Pancreas (tissue), 10 donors: ENCODE results near the gene TUBB. TPM values are rescaled to one million over a fixed set of nuclear protein-coding genes. Genes with fewer than 3 reads are reported as not detected.
A peak's percentile ranks its signal among the peaks of the same experiment; 100 is the strongest.
"Not testable (repeated sequence)": the region's sequence is repeated elsewhere in the genome, so short reads cannot be mapped to it uniquely, and the experiment has no call there.

Experiments used
- ATAC-seq, 4 donors: fragments of 200-7000 bp; cut with Tn5 transposase; one replicate each; pipeline versions ENCODE4 v1.8.0 to v1.9.1; 2020; ENCODE audit warnings: mild to moderate bottlenecking in 4 of 4, moderate library complexity in 4 of 4
- DNase-seq, 6 donors: peaks; one replicate each; pipeline ENCODE4 v3.0.0-alpha.2; 2020
- FAIRE-seq: peaks from 2 replicates; lab custom pipeline; 2012; peaks lifted over from hg19 to GRCh38; lab: Jason Lieb, UNC
- H3K27ac ChIP-seq, 4 donors: fragments of 200-600 bp; sonication (generic); 1 replicate in 3 of 4; 2 replicates in 1 of 4; pipeline versions ENCODE4 v1.5.0 to v1.8.0; 2020
- H3K27me3 ChIP-seq, 4 donors: fragments of 200-600 bp; one replicate each; pipeline ENCODE4 v1.8.0; 2021
- H3K36me3 ChIP-seq, 3 donors: fragments of 200-600 bp; sonication (generic) in 1 of 3; one replicate each; pipeline versions ENCODE4 v1.5.0 to v1.8.0; 2020 to 2021
- H3K4me1 ChIP-seq, 3 donors: fragments of 200-600 bp; one replicate each; pipeline ENCODE4 v1.8.0; 2021
- H3K4me3 ChIP-seq, 4 donors: fragments of 200-600 bp; sonication (generic) in 2 of 4; one replicate each; pipeline versions ENCODE4 v1.5.0 to v1.8.0; 2020 to 2021
- H3K9me3 ChIP-seq, 4 donors: fragments of 200-600 bp; one replicate each; pipeline ENCODE4 v1.8.0; 2021
- CTCF ChIP-seq, 4 donors: fragments of 200-600 bp; sonication (generic) in 3 of 4; IDR thresholded peaks; one replicate each; pipeline versions ENCODE4 v1.5.0 to v1.8.0; 2021; ENCODE audit warnings: antibody characterized with exemption in 4 of 4
- WGBS, 2 donors: extraction: QIAGEN DNeasy Blood & Tissue Kit; methylation state at CpG; one replicate each; pipeline ENCODE4 v1.1.7; 2013; 5-methylcytosine and 5-hydroxymethylcytosine counted together
- intact Hi-C, 3 donors: fragments of 100-400 bp; cut with DNase I; formaldehyde crosslinking; loops; one replicate each; pipeline versions ENCODE4 v1.11.1 to v1.14.2; 2022
- polyA plus RNA-seq, 2 donors: library from polyadenylated mRNA; stranded (reverse); fragments of 200-250 nt; gene quantifications; one replicate each; pipeline ENCODE4 v1.2.3, GENCODE V29; 2013
- total RNA-seq, 6 donors: library from RNA; stranded (reverse); fragmentation: NEBNext Ultra II Directional in 4 of 6; extraction: Animal tissue kit (Norgen Biotek cat#: 25700) in 4 of 6; gene quantifications; one replicate each; pipeline versions ENCODE4 v1.2.1 to v1.2.4, GENCODE V29; 2021 to 2023
- donor health status: healthy with polysubstance abuse.
- donor health status: DM: no; HTN: no; CAD: no; lungs with moderate emphysema.
- donor health status: DM: no; HTN: no; CAD: no.
- donor health status: control.
- donor health status: control.
- donor health status: Bipolar disorder and iron deficiency.
- donor health status: DM: yes; HTN: yes; CAD: no.
- donor health status: DM: no; HTN: no; CAD: no.
- donor health status: DM: no; HTN: no; CAD: no.
- donor health status: DM: yes; HTN: yes; CAD: no.

Gene TUBB
- total and polyA plus RNA-seq, 8 donors, result 66.1 to 171 (median 106) TPM

- DNase-seq, result no peak
- WGBS, 2 donors, result 35 to 44% methylated on average over 8 of the region's 8 CpGs
- no peak for ATAC-seq
- TF ChIP-seq CTCF (IDR thresholded peaks at IDR 0.05), result no peak
- intact Hi-C loops, result no loop called here
- Histone ChIP-seq H3K4me1 (peaks cover 8 to 12% (median 8%) of the 10 kb centered on the region in 3 donors), H3K27me3 (no peaks in the 10 kb centered on the region), H3K27ac (peak overlapping the region; percentile 20 to 97 (median 60)), H3K36me3 (peaks cover 0 to 18% (median 14%) of the 10 kb centered on the region in 3 donors), H3K9me3 (no peaks in the 10 kb centered on the region), H3K4me3 (peak overlapping the region; percentile 21 to 84 (median 65))
- no peak for FAIRE-seq
Observed at GRCh38 chr6:30719356-30719755, 796 bp upstream of the TUBB start.

GRCh38 chr6:30720738-30721197, 616 bp downstream of the TUBB start:
- intact Hi-C loops, result loop anchor here in 2 of 3 donors (5.0 to 10.0 kb wide), 2 partner anchors 38 to 176 kb away; no protein-coding TSS in a partner anchor
- peaks cover 8 to 12% (median 8%) of the 10 kb centered on the region in 3 donors for H3K4me1 ChIP-seq

GRCh38 chr6:30721198-30722024, 1.3 kb downstream of the TUBB start:
- DNase-seq (peak; percentile 87 to 95 (median 92)), ATAC-seq (peak; percentile 70 to 80 (median 74)), FAIRE-seq (no peak)
- no peaks in the 10 kb centered on the region for H3K27me3 ChIP-seq
- intact Hi-C loops, result loop anchor here in 2 of 3 donors (2.0 to 10.0 kb wide), 3 partner anchors 39 to 177 kb away; no protein-coding TSS in a partner anchor
- peaks cover 0 to 24% (median 11%) of the 10 kb centered on the region in 3 donors for H3K36me3 ChIP-seq
- peaks cover 8 to 12% (median 8%) of the 10 kb centered on the region in 3 donors for H3K4me1 ChIP-seq
- no peaks in the 10 kb centered on the region for H3K9me3 ChIP-seq
- 3 to 5% methylated on average over 60 to 71 of the region's 71 CpGs for WGBS, 2 donors
- H3K27ac ChIP-seq, result peak overlapping the region; percentile 79 to 97 (median 86)
- peak in 3 of 4 donors; percentile 42 to 49 (median 47) for TF ChIP-seq CTCF (IDR thresholded peaks at IDR 0.05)
- peak overlapping the region; percentile 63 to 84 (median 84) for H3K4me3 ChIP-seq

More at GRCh38 chr6:30720738-30721197, 616 bp downstream of the TUBB start:
- no peak for FAIRE-seq
- peaks cover 0 to 24% (median 11%) of the 10 kb centered on the region in 3 donors for H3K36me3 ChIP-seq
- peak; percentile 70 to 80 (median 75) for DNase-seq
- peak overlapping the region; percentile 47 to 84 (median 84) for H3K4me3 ChIP-seq
- no peaks in the 10 kb centered on the region for H3K9me3 ChIP-seq
- peak overlapping the region; percentile 79 to 97 (median 86) for H3K27ac ChIP-seq
- WGBS, 2 donors, result 0 to 1% methylated on average over 29 of the region's 29 CpGs
- TF ChIP-seq CTCF (IDR thresholded peaks at IDR 0.05), result no peak
- ATAC-seq, result peak; percentile 17 to 35 (median 22)
- H3K27me3 ChIP-seq, result no peaks in the 10 kb centered on the region

- Histone ChIP-seq H3K27ac (peak overlapping the region; percentile 45 to 97 (median 71)), H3K4me1 (peaks cover 8 to 12% (median 8%) of the 10 kb centered on the region in 3 donors), H3K4me3 (peak overlapping the region; percentile 63 to 84 (median 84)), H3K36me3 (peaks cover 0 to 24% (median 11%) of the 10 kb centered on the region in 3 donors)
- not testable (repeated sequence) for H3K27me3 ChIP-seq, FAIRE-seq, ATAC-seq, H3K9me3 ChIP-seq
- intact Hi-C loops, result loop anchor here in 2 of 3 donors (2.0 to 10.0 kb wide), 3 partner anchors 40 to 177 kb away; no protein-coding TSS in a partner anchor
- WGBS, 2 donors, result 30 to 36% methylated on average over 10 of the region's 10 CpGs
- DNase-seq, result peak in 3 of 6 donors; percentile 25 to 51 (median 42)
Observed at GRCh38 chr6:30722025-30722279, 1.8 kb downstream of the TUBB start.
